Mucosa of descending colon (tissue), 3 donors: Measurements from ENCODE around the gene TNKS1BP1. TPM values are rescaled to one million over a fixed set of nuclear protein-coding genes. Genes with fewer than 3 reads are reported as not detected.

Experiments
- ATAC-seq: fragments of 200-7000 bp; cut with Tn5 transposase; one replicate; pipeline ENCODE4 v1.9.1; 2020; ENCODE audit warnings: mild to moderate bottlenecking, moderate library complexity
- DNase-seq, 3 donors: peaks; one replicate each; pipeline ENCODE4 v3.0.0-alpha.2; 2020
- H3K36me3 ChIP-seq: fragments of 200-600 bp; one replicate; pipeline ENCODE4 v1.8.0; 2021; ENCODE audit warnings: low read depth, mild to moderate bottlenecking
- H3K4me1 ChIP-seq: fragments of 200-600 bp; one replicate; pipeline ENCODE4 v1.8.0; 2021; ENCODE audit warnings: low read depth, mild to moderate bottlenecking
- H3K4me3 ChIP-seq: fragments of 200-600 bp; one replicate; pipeline ENCODE4 v1.8.0; 2021; ENCODE audit warnings: mild to moderate bottlenecking
- H3K9me3 ChIP-seq: fragments of 200-600 bp; one replicate; pipeline ENCODE4 v1.8.0; 2021; ENCODE audit warnings: mild to moderate bottlenecking
- CTCF ChIP-seq: fragments of 200-600 bp; IDR thresholded peaks from one replicate; pipeline ENCODE4 v1.8.0; 2022; ENCODE audit warnings: antibody characterized with exemption, mild to moderate bottlenecking
- intact Hi-C, 2 donors: fragments of 100-400 bp; cut with DNase I in 1 of 2; cut with micrococcal nuclease in 1 of 2; formaldehyde crosslinking; loops; one replicate each; pipeline versions ENCODE4 v1.11.0 to v1.11.1; 2022; cut with DNase I, micrococcal nuclease
- long read RNA-seq, 2 donors: library from polyadenylated mRNA; unstranded; transcript quantifications; one replicate each; pipeline ENCODE4 v2.0.0, GENCODE V29; 2019 to 2021
- total RNA-seq, 3 donors: library from RNA; stranded (reverse); fragmentation: NEBNext Ultra II Directional in 2 of 3; extraction: Animal tissue kit (Norgen Biotek cat#: 25700) in 2 of 3; gene quantifications; one replicate each; pipeline versions ENCODE4 v1.2.1 to v1.2.4, GENCODE V29; 2021 to 2023
- donor health status: DM: no; HTN: no; CAD: no; lungs with moderate emphysema.
- donor health status: DM: no; HTN: no; CAD: no.
- donor health status: DM: no; HTN: yes; CAD: no.

The TNKS1BP1 gene, protein sequence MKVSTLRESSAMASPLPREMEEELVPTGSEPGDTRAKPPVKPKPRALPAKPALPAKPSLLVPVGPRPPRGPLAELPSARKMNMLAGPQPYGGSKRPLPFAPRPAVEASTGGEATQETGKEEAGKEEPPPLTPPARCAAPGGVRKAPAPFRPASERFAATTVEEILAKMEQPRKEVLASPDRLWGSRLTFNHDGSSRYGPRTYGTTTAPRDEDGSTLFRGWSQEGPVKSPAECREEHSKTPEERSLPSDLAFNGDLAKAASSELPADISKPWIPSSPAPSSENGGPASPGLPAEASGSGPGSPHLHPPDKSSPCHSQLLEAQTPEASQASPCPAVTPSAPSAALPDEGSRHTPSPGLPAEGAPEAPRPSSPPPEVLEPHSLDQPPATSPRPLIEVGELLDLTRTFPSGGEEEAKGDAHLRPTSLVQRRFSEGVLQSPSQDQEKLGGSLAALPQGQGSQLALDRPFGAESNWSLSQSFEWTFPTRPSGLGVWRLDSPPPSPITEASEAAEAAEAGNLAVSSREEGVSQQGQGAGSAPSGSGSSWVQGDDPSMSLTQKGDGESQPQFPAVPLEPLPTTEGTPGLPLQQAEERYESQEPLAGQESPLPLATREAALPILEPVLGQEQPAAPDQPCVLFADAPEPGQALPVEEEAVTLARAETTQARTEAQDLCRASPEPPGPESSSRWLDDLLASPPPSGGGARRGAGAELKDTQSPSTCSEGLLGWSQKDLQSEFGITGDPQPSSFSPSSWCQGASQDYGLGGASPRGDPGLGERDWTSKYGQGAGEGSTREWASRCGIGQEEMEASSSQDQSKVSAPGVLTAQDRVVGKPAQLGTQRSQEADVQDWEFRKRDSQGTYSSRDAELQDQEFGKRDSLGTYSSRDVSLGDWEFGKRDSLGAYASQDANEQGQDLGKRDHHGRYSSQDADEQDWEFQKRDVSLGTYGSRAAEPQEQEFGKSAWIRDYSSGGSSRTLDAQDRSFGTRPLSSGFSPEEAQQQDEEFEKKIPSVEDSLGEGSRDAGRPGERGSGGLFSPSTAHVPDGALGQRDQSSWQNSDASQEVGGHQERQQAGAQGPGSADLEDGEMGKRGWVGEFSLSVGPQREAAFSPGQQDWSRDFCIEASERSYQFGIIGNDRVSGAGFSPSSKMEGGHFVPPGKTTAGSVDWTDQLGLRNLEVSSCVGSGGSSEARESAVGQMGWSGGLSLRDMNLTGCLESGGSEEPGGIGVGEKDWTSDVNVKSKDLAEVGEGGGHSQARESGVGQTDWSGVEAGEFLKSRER (N-terminal part only)
- 100 to 1,000 TPM in 1 of 3 donors, 10 to 100 TPM in 2; 90.0 to 149 (median 94.3) TPM for total RNA-seq
- long read RNA-seq, donor 1, full-length matches to known transcripts, result 30 of 117 reads
- long read RNA-seq, donor 1, partial matches to known transcripts, result 71 of 117 reads
- long read RNA-seq, donor 1, other reads (novel, unspliced or antisense), result 16 of 117 reads
- long read RNA-seq, donor 2, full-length matches to known transcripts, result 2 of 11 reads
- long read RNA-seq, donor 2, partial matches to known transcripts, result 8 of 11 reads
- long read RNA-seq, donor 2, other reads (novel, unspliced or antisense), result 1 of 11 reads

DNA sequence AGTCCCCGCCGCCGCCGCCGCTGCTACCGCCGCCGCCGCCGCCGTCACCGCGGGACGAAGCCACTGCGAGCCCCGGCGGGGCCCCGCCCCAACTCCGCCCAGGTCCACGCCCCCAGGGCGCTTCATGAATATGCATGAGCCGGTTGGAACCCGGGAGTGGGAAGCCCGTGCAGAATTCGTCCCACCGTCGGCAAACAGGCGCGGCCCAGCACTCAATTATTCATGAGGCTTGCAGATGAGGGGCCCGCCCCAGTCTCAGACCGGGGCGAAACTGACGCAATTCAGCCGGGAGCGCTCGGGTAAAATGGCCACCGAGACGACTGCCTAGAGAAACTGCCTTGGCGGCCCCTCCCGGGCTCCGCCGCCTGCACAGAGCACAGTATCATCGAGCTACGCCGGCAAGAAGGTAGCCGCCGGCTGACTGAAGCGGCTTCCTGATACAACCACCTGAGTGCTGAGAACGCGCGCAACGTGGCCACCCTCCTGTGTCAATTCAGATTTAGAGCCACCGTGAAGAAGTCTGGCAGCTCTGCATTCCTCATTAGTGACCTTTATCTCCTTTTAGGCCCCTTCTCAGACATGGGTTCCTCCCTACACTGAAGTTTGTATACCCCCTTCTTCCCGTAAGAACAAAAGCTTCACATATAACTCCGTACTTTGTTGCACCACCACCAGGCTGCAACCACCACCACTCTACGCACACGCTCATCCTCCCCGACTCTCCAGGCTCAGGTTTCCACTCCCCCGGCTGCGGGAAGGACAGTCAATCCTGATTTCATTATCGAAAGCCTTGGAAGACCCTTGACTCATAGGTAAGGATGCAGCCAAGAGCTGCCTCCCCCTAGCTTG lies at the start of gene TNKS1BP1:
TNKS1BP1 (minus strand) TSS at position 67 of the 849 bp plus-strand sequence. CDS start 3,067 bp downstream, outside the sequence.
- Histone ChIP-seq H3K4me3 (peak within 1 kb of the TSS; percentile 77), H3K36me3 (peaks cover 5% of the 10 kb centered on the region), H3K9me3 (no peaks in the 10 kb centered on the region), H3K4me1 (peaks cover 48% of the 10 kb centered on the region)
- no peak for TF ChIP-seq CTCF
- DNase-seq (peak; percentile 98), ATAC-seq (peak; percentile 81)
- intact Hi-C loops, result no loop called here

GRCh38 chr11:57373146-57373545 lies 48.4 kb upstream of the TNKS1BP1 start:
- ATAC-seq (no peak), DNase-seq (no peak)
- Histone ChIP-seq H3K36me3 (no peaks in the 10 kb centered on the region), H3K4me1 (no peaks in the 10 kb centered on the region), H3K9me3 (no peaks in the 10 kb centered on the region), H3K4me3 (no peak overlapping the region)
- TF ChIP-seq CTCF, result no peak
- intact Hi-C loops, result no loop called here

DNA sequence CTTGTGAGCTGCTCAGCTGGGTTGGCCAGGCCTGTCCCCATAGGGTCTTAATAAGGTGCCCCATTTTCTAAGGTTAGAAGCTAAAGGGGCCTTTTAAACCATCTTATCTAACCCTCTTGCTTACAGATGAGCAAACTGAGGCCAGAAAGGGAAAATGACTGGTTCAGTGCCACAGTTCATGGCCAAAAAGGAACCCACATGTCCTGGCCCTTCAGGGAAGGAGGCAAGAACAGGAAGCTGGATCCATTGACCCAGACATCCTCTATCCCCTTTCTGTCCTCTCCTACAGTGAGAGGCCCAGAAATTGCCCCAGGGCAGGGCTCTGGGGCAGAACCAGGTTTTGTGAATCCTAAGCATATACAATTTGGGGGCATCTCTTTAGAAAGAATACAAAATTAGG lies 46.2 kb upstream of the TNKS1BP1 start:
- DNase-seq (no peak), ATAC-seq (no peak)
- Histone ChIP-seq H3K4me3 (no peak overlapping the region), H3K9me3 (no peaks in the 10 kb centered on the region), H3K36me3 (no peaks in the 10 kb centered on the region), H3K4me1 (no peaks in the 10 kb centered on the region)
- TF ChIP-seq CTCF, result no peak
- intact Hi-C loops, result no loop called here

GRCh38 chr11:57370251-57370650 lies 45.5 kb upstream of the TNKS1BP1 start:
- DNase-seq (no peak), ATAC-seq (no peak)
- H3K36me3 ChIP-seq, result no peaks in the 10 kb centered on the region
- no peak overlapping the region for H3K4me3 ChIP-seq
- H3K9me3 ChIP-seq, result no peaks in the 10 kb centered on the region
- H3K4me1 ChIP-seq, result no peaks in the 10 kb centered on the region
- TF ChIP-seq CTCF, result no peak
- intact Hi-C loops, result no loop called here
